Measurements from ENCODE around the gene FLNC. TPM values are rescaled to one million over a fixed set of nuclear protein-coding genes. Genes with fewer than 3 reads are reported as not detected.

FLNC gene
- total and polyA plus RNA-seq, 9 of the 15 experiments (the other 6 are each of a cell fraction or from before 2014, with no cell fraction given) = 0.90 to 155 (median 28.8) TPM

DNA sequence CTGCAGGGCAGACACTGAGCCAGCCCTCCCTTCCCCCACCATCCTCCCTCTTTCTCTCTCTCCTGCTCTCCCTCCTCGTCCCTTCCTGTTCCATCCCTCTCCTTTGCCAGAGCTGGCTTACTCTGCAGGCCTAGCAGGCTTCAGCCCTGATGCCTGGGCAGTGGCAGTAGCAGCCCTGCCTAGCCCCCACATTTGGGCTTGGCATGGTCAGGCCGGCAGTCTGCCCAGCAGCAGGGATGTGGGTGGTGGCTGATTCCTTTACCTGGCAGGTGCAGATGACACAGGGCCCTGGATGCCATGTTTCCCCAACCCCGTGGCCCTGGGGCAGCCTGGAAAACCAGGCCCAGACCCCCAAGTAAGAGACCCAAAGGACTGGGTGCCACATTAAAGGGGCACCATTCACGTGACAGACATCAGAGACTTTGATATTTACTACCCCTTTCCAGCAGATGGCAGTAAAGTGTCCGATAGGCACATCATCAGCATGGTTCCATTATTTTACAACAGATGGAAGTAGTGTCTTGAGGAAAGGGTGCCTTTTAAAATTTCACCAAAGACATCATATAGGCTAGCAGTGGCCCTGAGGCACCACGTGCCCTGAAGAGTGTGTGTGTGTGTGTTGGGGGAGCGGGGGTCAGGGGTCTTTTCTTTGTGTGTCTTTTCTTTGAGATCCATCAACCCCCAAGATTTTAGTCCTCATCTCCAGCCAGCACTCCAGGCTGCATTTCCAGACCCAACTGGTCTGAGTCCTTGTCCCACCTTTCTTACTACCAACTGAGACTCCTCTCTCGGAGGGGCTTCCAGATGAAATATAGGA is 74.4 kb downstream of the FLNC start (continued):
- TF ChIP-seq FOXP4 (CRISPR knock-in tag; IDR thresholded peaks at IDR 0.05; ENCODE audit: borderline replicate concordance) (no peak), ZNF75A (CRISPR knock-in tag; IDR thresholded peaks at IDR 0.05) (no peak), TEAD1 (CRISPR knock-in tag; IDR thresholded peaks at IDR 0.05) (peak in 1 of 2 experiments; percentile 33; a peak in 1 of 4 replicates), NR2C1 (IDR thresholded peaks at IDR 0.05) (no peak), NR2C1 (tag; IDR thresholded peaks at IDR 0.05) (no peak), TFAP4 (CRISPR knock-in tag; IDR thresholded peaks at IDR 0.05; ENCODE audit: borderline replicate concordance) (0 out of 2 replicates have a peak, but pooled peaks have one; percentile 27), CBFA2T2 (conservative IDR thresholded peaks at IDR 0.05) (no peak), ZNF586 (CRISPR knock-in tag; conservative IDR thresholded peaks at IDR 0.05) (no peak), CHCHD3 (CRISPR knock-in tag; IDR thresholded peaks at IDR 0.05) (no peak), FOXK2 (conservative IDR thresholded peaks at IDR 0.05 in 1 of 2, IDR thresholded peaks at IDR 0.05 in 1 of 2; ENCODE audit: low read depth in 2 of 2) (peak in 1 of 2 experiments; percentile 36; a peak in 1 of 4 replicates), NFRKB (IDR thresholded peaks at IDR 0.05; ENCODE audit: low read depth) (no peak), HNRNPH1 (optimal IDR thresholded peaks at IDR 0.05; ENCODE audit: low read depth, low read length) (no peak), MAFF (IDR thresholded peaks at IDR 0.05; ENCODE audit: low read length) (no peak), NCOA6 (IDR thresholded peaks at IDR 0.05) (no peak), KAT8 (IDR thresholded peaks at IDR 0.05; ENCODE audit: low read depth) (no peak), HDAC2 (IDR thresholded peaks at IDR 0.05) (no peak), XRCC4 (IDR thresholded peaks at IDR 0.05; ENCODE audit: extremely low read depth, insufficient read depth, insufficient read length) (no peak), SMARCC2 (IDR thresholded peaks at IDR 0.05; ENCODE audit: low read depth) (no peak), MAFK (IDR thresholded peaks at IDR 0.05; ENCODE audit: low read length) (no peak)
- TF ChIP-seq, protein P1, sequence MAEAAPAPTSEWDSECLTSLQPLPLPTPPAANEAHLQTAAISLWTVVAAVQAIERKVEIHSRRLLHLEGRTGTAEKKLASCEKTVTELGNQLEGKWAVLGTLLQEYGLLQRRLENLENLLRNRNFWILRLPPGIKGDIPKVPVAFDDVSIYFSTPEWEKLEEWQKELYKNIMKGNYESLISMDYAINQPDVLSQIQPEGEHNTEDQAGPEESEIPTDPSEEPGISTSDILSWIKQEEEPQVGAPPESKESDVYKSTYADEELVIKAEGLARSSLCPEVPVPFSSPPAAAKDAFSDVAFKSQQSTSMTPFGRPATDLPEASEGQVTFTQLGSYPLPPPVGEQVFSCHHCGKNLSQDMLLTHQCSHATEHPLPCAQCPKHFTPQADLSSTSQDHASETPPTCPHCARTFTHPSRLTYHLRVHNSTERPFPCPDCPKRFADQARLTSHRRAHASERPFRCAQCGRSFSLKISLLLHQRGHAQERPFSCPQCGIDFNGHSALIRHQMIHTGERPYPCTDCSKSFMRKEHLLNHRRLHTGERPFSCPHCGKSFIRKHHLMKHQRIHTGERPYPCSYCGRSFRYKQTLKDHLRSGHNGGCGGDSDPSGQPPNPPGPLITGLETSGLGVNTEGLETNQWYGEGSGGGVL (CRISPR knock-in tag; IDR thresholded peaks at IDR 0.05) = no peak
- TF ChIP-seq, protein P2, sequence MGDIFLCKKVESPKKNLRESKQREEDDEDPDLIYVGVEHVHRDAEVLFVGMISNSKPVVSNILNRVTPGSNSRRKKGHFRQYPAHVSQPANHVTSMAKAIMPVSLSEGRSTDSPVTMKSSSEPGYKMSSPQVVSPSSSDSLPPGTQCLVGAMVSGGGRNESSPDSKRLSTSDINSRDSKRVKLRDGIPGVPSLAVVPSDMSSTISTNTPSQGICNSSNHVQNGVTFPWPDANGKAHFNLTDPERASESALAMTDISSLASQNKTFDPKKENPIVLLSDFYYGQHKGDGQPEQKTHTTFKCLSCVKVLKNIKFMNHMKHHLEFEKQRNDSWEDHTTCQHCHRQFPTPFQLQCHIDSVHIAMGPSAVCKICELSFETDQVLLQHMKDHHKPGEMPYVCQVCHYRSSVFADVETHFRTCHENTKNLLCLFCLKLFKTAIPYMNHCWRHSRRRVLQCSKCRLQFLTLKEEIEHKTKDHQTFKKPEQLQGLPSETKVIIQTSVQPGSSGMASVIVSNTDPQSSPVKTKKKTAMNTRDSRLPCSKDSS (IDR thresholded peaks at IDR 0.05; ENCODE audit: low read depth, partially characterized antibody) = no peak
- TF ChIP-seq, protein P3, sequence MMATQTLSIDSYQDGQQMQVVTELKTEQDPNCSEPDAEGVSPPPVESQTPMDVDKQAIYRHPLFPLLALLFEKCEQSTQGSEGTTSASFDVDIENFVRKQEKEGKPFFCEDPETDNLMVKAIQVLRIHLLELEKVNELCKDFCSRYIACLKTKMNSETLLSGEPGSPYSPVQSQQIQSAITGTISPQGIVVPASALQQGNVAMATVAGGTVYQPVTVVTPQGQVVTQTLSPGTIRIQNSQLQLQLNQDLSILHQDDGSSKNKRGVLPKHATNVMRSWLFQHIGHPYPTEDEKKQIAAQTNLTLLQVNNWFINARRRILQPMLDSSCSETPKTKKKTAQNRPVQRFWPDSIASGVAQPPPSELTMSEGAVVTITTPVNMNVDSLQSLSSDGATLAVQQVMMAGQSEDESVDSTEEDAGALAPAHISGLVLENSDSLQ (IDR thresholded peaks at IDR 0.05) = peak; percentile 54
